Neuronal stem cell (in vitro differentiated cells): ENCODE results near the gene SYNDIG1.

Experiments
- DNase-seq: peaks from one replicate; pipeline ENCODE4 v3.0.0-alpha.2; 2013; ENCODE audit warnings: low spot score
- H2AFZ ChIP-seq: one replicate; pipeline ENCODE4 v1.6.1; 2013; ENCODE audit warnings: mild to moderate bottlenecking, low read length, inconsistent platforms
- H2AK5ac ChIP-seq: 2 replicates; pipeline ENCODE4 v1.6.1; 2013; ENCODE audit warnings: low read depth, mild to moderate bottlenecking, inconsistent platforms, low read length, moderate library complexity, mixed read lengths
- H2BK120ac ChIP-seq: 2 replicates; pipeline ENCODE4 v1.6.1; 2013; ENCODE audit warnings: low read depth, mild to moderate bottlenecking, inconsistent platforms, low read length, moderate library complexity, mixed read lengths
- H2BK12ac ChIP-seq: one replicate; pipeline ENCODE4 v1.6.1; 2013; ENCODE audit warnings: low read length, inconsistent platforms
- H2BK15ac ChIP-seq: 2 replicates; pipeline ENCODE4 v1.6.1; 2013; ENCODE audit warnings: mild to moderate bottlenecking, low read length, inconsistent platforms, mixed read lengths
- H2BK5ac ChIP-seq: one replicate; pipeline ENCODE4 v1.6.1; 2013; ENCODE audit warnings: inconsistent platforms, mild to moderate bottlenecking, low read length, moderate library complexity
- H3K14ac ChIP-seq: one replicate; pipeline ENCODE4 v1.6.1; 2013; ENCODE audit warnings: low read length, inconsistent platforms
- H3K18ac ChIP-seq: 2 replicates; pipeline ENCODE4 v1.6.1; 2013; ENCODE audit warnings: low read length, inconsistent platforms
- H3K23ac ChIP-seq: 2 replicates; pipeline ENCODE4 v1.6.1; 2013; ENCODE audit warnings: low read depth, mild to moderate bottlenecking, mixed read lengths, low read length, inconsistent platforms; ENCODE audit not compliant: poor library complexity
- H3K27ac ChIP-seq: replicated peaks from 3 replicates; pipeline ENCODE4 v1.5.1; 2013; ENCODE audit warnings: low read length, inconsistent platforms
- H3K27me3 ChIP-seq, 3 experiments: 2 replicates each; pipeline ENCODE4 v1.6.1; 2013; ENCODE audit warnings: low read length in 3 of 3, mild to moderate bottlenecking in 2 of 3, inconsistent platforms in 1 of 3, low read depth in 1 of 3, mixed read lengths in 1 of 3, moderate library complexity in 1 of 3; ENCODE audit not compliant: control insufficient read depth in 3 of 3, insufficient read depth in 3 of 3
- H3K36me3 ChIP-seq, 2 donors: replicated peaks in 1 of 2; 2 replicates each; pipeline ENCODE4 v1.6.1; 2013; ENCODE audit warnings: low read length in 2 of 2; ENCODE audit not compliant: control insufficient read depth in 2 of 2, insufficient read depth in 2 of 2
- H3K4ac ChIP-seq: 2 replicates; pipeline ENCODE4 v1.6.1; 2013; ENCODE audit warnings: inconsistent platforms, mild to moderate bottlenecking, low read length, moderate library complexity
- H3K4me1 ChIP-seq, 2 donors: 1 replicate in 1 of 2; 2 replicates in 1 of 2; pipeline ENCODE4 v1.6.1; 2013; ENCODE audit warnings: low read length in 2 of 2, low read depth in 1 of 2; ENCODE audit not compliant: control insufficient read depth in 2 of 2, insufficient read depth in 1 of 2
- H3K4me2 ChIP-seq: one replicate; pipeline ENCODE4 v1.6.1; 2013; ENCODE audit warnings: mild to moderate bottlenecking, low read length, inconsistent platforms; ENCODE audit not compliant: insufficient read depth, poor library complexity, severe bottlenecking
- H3K4me3 ChIP-seq, 2 donors: 2 replicates each; pipeline ENCODE4 v1.5.1; 2013; ENCODE audit warnings: low read length in 2 of 2, mild to moderate bottlenecking in 2 of 2, inconsistent platforms in 1 of 2, moderate library complexity in 1 of 2
- H3K79me1 ChIP-seq: one replicate; pipeline ENCODE4 v1.6.1; 2013; ENCODE audit warnings: low read depth, mild to moderate bottlenecking, inconsistent platforms, low read length, moderate library complexity
- H3K9ac ChIP-seq: one replicate; pipeline ENCODE4 v1.6.1; 2013; ENCODE audit warnings: mild to moderate bottlenecking, low read depth, low read length, inconsistent platforms; ENCODE audit not compliant: poor library complexity
- H3K9me3 ChIP-seq, 2 donors: replicated peaks in 1 of 2; 2 replicates each; pipeline versions ENCODE3 to v1.6.1; 2013; ENCODE audit warnings: low read length in 2 of 2, mild to moderate bottlenecking in 2 of 2, inconsistent platforms in 1 of 2, low read depth in 1 of 2, mixed read lengths in 1 of 2, moderate library complexity in 1 of 2; ENCODE audit not compliant: control insufficient read depth in 2 of 2, insufficient read depth in 1 of 2
- H4K8ac ChIP-seq: one replicate; pipeline ENCODE4 v1.6.1; 2013; ENCODE audit warnings: low read depth, mild to moderate bottlenecking, inconsistent platforms, low read length, moderate library complexity
- H4K91ac ChIP-seq: one replicate; pipeline ENCODE4 v1.6.1; 2013; ENCODE audit warnings: low read length, low read depth, mild to moderate bottlenecking, inconsistent platforms; ENCODE audit not compliant: poor library complexity
- WGBS, 2 donors: extraction: QIAGEN DNeasy Blood & Tissue Kit; methylation state at CpG; one replicate each; pipeline ENCODE4 v1.1.7; 2013; ENCODE audit warnings: missing lambda C conversion rate in 2 of 2, mixed read lengths in 1 of 2; ENCODE audit not compliant: insufficient read length in 2 of 2, insufficient replicate concordance in 1 of 2; ENCODE audit errors: extremely low coverage in 2 of 2; 5-methylcytosine and 5-hydroxymethylcytosine counted together

SYNDIG1 gene

DNA sequence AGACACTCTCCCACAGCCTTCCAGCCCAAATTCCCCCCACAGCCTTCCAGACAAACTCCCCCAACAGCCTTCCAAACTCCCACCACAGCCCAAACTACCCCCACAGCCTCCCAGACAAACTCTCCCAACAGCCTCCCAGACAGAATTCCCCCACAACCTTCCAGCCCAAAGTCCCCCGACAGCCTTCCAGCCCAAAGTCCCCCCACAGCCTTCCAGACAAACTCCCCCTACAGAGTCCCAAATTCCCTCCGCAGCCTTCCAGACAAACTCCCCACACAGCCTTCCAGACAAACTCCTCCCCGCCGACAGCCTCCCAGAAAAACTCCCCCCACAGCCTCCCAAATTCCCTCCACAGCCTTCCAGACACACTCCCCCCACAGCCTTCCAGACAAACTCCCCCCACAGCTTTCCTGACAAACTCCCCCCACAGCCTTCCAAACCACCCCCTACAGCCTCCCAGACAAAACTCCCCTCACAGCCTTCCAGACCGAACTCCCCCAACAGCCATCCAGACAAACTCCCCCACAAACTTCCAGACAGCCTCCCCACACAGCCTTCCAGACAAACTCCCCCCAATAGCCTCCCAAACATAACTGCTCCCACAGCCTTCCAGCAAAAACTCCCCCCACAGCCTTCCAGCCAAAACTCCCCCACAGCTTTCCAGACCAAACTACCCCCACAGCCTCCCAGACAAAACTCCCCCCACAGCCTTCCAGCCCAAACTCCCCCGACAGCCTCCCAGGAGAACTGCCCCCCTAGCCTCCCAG is 38.0 kb upstream of the SYNDIG1 start:
- Histone ChIP-seq H3K4me3 (no peak overlapping the region), H2BK5ac (no peak overlapping the region), H2AK5ac (no peak overlapping the region), H2AFZ (no peak overlapping the region), H3K14ac (no peak overlapping the region), H3K36me3 (peaks cover 0 to 1% of the 10 kb centered on the region in 2 donors), H3K9me3 (no peaks in the 10 kb centered on the region), H3K9ac (no peak overlapping the region), H2BK120ac (no peak overlapping the region), H3K4me1 (no peaks in the 10 kb centered on the region), H4K8ac (no peak overlapping the region), H3K4ac (no peak overlapping the region), H3K23ac (no peak overlapping the region), H3K79me1 (no peaks in the 10 kb centered on the region), H2BK12ac (no peak overlapping the region), H2BK15ac (peak overlapping the region; percentile 67), H4K91ac (no peak overlapping the region), H3K27me3 (no peaks in the 10 kb centered on the region), H3K18ac (peak overlapping the region; percentile 48), H3K27ac (no peak overlapping the region), H3K4me2 (no peak overlapping the region)
- no peak for DNase-seq
- no CpG with 5 or more reads among the region's 6 CpGs for WGBS, 2 donors

DNA sequence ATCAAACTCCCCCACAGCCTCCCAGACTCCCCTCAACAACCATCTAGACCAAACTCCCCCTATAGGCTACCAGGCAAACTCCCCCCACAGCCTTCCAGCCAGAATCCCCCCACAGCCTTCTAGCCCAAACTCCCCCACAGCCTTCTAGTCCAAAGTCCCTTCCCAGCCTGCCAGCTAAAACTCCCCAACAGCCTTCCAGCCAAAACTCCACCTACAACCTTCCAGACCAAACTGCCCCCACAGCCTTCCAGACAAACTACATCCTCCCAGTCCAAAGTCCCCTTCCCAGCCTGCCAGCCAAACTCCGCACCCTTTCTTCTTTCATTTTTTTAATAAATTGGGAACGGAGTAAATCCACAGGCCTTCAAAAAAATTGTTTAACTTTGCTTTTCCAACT is 37.4 kb upstream of the SYNDIG1 start:
- H2BK12ac ChIP-seq: no peak overlapping the region
- H3K4me3 ChIP-seq: no peak overlapping the region
- no peak overlapping the region for H3K4ac ChIP-seq
- H3K4me1 ChIP-seq: no peaks in the 10 kb centered on the region
- H3K9me3 ChIP-seq: no peaks in the 10 kb centered on the region
- H2BK15ac ChIP-seq: no peak overlapping the region
- H2BK120ac ChIP-seq: no peak overlapping the region
- no peak overlapping the region for H2AFZ ChIP-seq
- no peak overlapping the region for H3K23ac ChIP-seq
- no peak overlapping the region for H2AK5ac ChIP-seq
- H3K14ac ChIP-seq: no peak overlapping the region
- no peak overlapping the region for H3K4me2 ChIP-seq
- no peak overlapping the region for H4K8ac ChIP-seq
- no peaks in the 10 kb centered on the region for H3K79me1 ChIP-seq
- H3K36me3 ChIP-seq: peaks cover 0 to 1% of the 10 kb centered on the region in 2 donors
- no peak overlapping the region for H4K91ac ChIP-seq
- no peak overlapping the region for H3K27ac ChIP-seq
- no CpG with 5 or more reads among the region's 2 CpGs for WGBS, 2 donors
- no peak for DNase-seq
- no peak overlapping the region for H2BK5ac ChIP-seq
- H3K9ac ChIP-seq: no peak overlapping the region
- no peaks in the 10 kb centered on the region for H3K27me3 ChIP-seq
- H3K18ac ChIP-seq: peak overlapping the region; percentile 28

DNA sequence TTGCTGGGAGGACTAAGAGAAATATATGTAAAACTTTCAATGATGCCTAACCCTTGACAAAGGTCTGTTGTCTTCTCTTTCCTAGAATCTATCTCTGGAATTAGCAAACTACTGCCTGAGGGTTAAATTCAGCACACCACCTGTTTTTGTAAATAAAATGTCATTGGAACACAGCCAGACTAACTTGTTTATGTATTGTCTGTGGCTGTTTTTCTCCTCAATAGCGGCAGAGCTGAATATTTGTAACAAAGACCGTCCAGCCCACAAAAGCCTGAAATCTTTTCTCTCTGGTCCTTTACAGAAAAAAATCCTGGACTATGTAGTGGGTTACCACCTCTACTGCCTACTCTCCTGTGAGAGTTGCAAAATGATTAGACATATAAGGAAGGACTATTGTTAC is 33.3 kb upstream of the SYNDIG1 start:
- Histone ChIP-seq H3K27me3 (no peaks in the 10 kb centered on the region), H3K36me3 (no peaks in the 10 kb centered on the region), H3K4me2 (no peak overlapping the region), H3K9me3 (no peaks in the 10 kb centered on the region), H3K79me1 (no peaks in the 10 kb centered on the region), H3K27ac (no peak overlapping the region), H3K14ac (no peak overlapping the region), H2AK5ac (no peak overlapping the region), H4K91ac (no peak overlapping the region), H2BK12ac (no peak overlapping the region), H3K4ac (no peak overlapping the region), H3K4me3 (no peak overlapping the region), H3K23ac (no peak overlapping the region), H2BK15ac (no peak overlapping the region), H2AFZ (no peak overlapping the region), H2BK120ac (no peak overlapping the region), H3K9ac (no peak overlapping the region), H2BK5ac (no peak overlapping the region), H3K18ac (no peak overlapping the region), H4K8ac (no peak overlapping the region), H3K4me1 (no peaks in the 10 kb centered on the region)
- DNase-seq: no peak
- WGBS, 2 donors: no CpG with 5 or more reads among the region's 2 CpGs

DNA sequence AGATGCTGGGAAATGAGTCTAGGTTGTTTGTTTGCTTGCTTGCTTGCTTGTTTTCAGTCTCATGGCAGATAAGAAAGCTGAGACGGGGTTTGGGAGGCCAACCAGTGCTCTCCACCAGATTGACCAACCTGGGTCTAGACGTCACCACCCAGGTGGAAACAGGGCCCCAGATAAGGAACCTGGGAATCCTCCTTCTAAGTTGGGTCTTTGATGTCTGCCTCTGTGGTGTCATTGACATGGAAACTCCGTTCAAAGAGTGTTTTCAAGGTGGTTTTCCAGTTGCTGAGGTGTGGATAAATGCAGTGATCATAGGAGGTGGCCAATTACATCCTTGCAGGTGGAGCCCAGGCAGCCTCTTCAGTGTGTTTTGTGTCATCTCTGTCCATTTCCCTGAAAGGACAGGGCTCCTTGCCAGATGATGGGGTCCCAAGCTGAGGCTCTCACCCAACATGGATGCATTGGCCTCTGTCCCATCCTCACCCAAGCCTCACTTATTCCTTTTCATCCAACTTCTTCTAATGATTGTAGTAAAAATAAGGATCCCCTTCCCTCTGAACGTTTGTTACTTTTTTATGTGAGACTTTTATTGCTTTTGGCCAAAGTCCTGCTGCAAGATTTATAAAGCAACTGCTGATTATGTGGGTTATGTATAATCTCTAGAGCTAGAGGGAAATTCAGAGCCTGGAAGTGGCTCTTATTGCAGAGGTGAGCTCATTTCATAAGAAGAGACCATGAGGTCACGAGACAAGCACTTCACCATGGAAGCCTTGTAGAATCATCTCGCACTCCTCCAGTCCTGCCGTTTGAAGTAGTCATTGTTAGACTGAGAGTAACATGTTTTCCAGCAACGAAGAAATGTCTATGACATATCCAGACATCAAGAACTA is 32.0 kb upstream of the SYNDIG1 start:
- DNase-seq: no peak
- H3K4me2 ChIP-seq: no peak overlapping the region
- no peak overlapping the region for H2BK5ac ChIP-seq
- H3K36me3 ChIP-seq: no peaks in the 10 kb centered on the region
- no peak overlapping the region for H3K18ac ChIP-seq
- H2AK5ac ChIP-seq: no peak overlapping the region
- no peaks in the 10 kb centered on the region for H3K4me1 ChIP-seq
- no peak overlapping the region for H2BK15ac ChIP-seq
- no peak overlapping the region for H3K4ac ChIP-seq
- H3K9ac ChIP-seq: no peak overlapping the region
- no peak overlapping the region for H2BK120ac ChIP-seq
- H3K23ac ChIP-seq: no peak overlapping the region
- H4K8ac ChIP-seq: no peak overlapping the region
- no peak overlapping the region for H2AFZ ChIP-seq
- no peaks in the 10 kb centered on the region for H3K27me3 ChIP-seq
- no peaks in the 10 kb centered on the region for H3K9me3 ChIP-seq
- no peak overlapping the region for H3K27ac ChIP-seq
- no peaks in the 10 kb centered on the region for H3K79me1 ChIP-seq
- H3K4me3 ChIP-seq: no peak overlapping the region
- no peak overlapping the region for H3K14ac ChIP-seq
- no CpG with 5 or more reads among the region's 8 CpGs for WGBS, 2 donors
- H4K91ac ChIP-seq: no peak overlapping the region
- H2BK12ac ChIP-seq: no peak overlapping the region
